Stimulated activated CD8-positive, alpha-beta memory T cell treated with anti-CD3 and anti-CD28 coated beads, Interleukin-15, amount 100 ng/mL, for 48 hours (primary cell): Measurements from ENCODE around the gene ZNF493.

Experiments
- DNase-seq, 2 donors: peaks; one replicate each; pipeline ENCODE4 v3.0.0-alpha.2; 2020; ENCODE audit warnings: low read depth in 2 of 2

Gene ZNF493

DNA sequence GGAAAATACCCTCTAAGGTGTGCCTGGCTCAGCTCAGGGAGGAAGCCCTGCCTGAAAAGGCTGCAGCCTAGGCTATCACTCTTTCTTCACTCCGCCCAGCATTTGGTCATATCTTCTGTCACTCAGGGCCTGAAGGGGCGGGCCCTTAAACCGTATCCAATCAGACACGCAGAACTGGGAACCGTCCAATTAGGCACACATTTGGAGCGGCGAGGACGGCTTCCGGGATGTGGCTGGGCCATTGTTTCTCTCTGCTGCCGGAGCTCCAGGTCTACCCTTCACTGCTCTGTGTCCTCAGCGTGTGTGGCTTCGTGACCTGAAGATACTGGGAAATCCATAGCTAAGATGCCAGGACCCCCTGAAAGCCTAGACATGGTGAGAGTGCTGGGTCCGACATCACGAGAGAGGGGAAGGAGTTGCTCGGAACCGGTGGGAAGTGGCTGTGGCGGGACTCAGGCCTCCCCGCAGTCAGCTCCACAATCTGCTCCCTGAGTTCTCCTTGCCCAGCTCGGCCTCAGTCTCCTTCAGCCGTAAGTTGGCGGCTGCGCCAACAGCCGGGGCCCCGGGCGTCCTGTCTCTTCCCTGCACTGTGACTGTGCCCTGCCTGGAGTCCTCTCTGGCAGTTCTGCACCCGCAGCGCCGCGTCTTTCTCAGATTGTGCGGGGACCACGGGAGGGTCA, at the start of gene ZNF493:
TSS of gene ZNF493 (plus strand) at position 241 of the 680 bp plus-strand sequence. CDS start at position 346, 105 bp downstream.
- DNase-seq = peak; percentile 81 to 84

DNA sequence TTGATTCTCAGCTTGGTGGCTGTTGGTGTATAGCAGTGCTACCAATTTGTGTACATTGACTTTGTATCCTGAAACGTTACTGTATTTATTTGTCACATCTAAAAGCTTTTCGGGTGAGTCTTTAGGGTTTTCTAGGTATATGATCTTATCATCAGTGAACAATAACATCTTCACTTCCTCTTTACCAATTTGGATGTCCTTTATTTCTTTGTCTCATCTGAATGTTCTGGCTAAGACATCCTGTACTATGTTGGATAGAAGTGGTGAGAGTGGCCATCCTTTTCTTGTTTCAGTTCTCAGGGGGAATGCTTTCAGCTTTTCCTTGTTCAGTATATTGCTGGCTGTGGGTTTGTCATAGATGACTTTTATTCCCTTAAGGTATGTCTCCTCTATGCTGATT, 44.1 kb upstream of the ZNF493 start:
- DNase-seq = no peak

DNA sequence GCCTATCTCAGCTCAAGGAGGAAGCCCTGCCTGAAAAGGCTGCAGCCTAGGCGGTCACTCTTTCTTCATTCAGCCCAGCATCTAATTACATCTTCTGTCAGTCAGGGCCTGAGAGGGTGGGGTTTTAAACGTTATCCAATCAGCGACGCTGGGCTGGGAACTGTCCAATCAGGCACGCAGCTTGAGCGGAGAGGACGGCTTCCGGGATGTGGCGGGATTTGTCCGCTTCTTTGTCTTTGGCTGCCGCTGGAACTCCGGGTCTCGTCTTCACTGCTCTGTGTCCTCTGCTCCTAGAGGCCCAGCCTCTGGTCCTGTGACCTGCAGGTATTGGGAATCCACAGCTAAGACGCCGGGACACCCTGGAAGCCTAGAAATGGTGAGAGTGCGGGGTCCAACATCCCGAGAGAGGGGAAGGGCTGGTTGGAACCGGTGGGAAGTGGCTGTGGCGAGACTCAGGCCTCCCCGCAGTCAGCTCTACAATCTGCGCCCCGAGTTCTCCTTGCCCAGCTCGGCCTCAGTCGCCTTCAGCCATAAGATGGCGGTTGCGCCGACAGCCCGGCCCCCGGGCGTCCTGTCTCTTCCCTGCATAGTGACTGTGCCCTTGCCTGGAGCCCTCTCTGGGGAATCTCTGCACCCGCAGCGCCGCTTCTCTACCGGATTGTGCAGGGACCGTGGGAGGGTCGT, 38.0 kb upstream of the ZNF493 start, which contains the start of gene ZNF738:
TSS of gene ZNF738 (plus strand) at position 233 of the 684 bp plus-strand sequence. CDS start at position 374, 141 bp downstream.
- peak; percentile 76 to 78 for DNase-seq

DNA sequence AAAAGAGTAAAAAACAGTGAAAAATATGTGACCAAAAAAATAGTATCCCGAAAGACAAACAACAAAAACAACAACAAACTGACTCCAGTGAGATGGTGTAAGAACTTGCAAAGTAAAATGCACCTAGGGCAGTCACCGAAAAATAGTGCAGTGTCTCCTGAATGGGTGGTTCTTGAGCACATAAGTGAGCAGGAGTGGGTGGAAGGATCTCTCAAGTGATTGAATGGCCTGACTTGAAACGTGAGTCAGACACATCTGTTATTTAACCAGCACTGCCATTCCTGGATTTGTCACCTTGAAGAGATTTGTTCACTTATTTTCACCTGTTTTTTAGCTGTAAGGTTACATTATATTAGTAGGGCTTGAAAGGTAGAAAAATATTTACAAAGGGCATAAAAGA, 34.6 kb upstream of the ZNF493 start:
- no peak for DNase-seq

DNA sequence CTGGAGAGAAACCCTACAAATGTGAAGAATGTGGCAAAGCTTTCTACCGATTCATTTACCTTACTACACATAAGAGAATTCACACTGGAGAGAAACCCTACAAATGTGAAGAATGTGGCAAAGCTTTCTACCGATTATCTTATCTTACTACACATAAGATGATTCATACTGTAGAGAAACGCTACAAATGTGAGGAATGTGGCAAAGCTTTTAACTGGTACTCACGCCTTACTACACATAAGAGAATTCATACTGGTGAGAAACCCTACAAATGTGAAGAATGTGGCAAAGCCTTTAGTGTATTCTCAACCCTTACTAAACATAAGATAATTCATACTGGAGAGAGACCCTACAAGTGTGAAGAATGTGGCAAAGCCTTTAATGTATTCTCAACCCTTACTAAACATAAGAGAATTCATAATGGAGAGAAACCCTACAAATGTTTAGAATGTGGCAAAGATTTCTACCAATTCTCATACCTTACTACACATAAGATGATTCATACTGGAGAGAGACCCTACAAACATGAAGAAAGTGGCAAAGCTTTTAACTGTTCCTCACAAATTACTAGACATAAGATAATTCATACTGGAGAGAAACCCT, 12.9 kb upstream of the ZNF493 start:
- DNase-seq = no peak

DNA sequence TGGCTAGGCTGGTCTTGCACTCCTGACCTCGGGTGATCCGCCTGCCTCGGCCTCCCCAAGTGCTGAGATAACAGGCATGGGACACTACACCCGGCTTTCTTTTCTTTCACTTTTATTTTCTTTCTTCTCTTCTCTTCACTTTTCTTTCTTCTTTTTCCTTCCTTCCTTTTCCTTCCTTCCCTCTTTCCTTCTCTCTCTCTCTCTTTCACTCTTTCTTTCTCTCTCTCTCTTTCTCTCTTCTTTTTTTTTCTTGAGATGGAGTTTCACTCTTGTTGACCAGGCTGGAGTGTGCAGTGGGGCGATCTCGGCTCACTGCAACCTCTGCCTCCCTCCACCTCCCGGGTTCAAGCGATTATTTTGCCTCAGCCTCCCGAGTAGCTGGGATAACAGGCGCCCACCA, 812 bp upstream of the ZNF493 start:
- no peak for DNase-seq

DNA sequence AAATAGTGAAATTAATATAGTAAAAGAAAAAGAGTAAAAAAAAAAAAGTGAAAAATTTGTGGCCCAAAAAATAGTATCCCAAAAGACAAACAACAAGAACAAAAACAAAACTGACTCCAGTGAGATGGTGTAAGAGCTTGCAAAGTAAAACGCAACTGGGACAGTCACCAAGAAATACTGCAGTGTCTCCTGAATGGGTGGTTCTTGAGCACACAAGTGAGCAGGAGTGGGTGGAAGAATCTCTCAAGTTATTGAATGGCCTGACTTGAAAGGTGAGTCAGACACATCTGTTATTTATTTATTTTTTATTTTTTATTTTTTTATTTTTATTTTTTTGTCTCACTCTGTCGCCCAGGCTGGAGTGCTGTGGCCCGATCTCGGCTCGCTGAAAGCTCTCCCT, 1.9 kb downstream of the ZNF493 start:
- no peak for DNase-seq

DNA sequence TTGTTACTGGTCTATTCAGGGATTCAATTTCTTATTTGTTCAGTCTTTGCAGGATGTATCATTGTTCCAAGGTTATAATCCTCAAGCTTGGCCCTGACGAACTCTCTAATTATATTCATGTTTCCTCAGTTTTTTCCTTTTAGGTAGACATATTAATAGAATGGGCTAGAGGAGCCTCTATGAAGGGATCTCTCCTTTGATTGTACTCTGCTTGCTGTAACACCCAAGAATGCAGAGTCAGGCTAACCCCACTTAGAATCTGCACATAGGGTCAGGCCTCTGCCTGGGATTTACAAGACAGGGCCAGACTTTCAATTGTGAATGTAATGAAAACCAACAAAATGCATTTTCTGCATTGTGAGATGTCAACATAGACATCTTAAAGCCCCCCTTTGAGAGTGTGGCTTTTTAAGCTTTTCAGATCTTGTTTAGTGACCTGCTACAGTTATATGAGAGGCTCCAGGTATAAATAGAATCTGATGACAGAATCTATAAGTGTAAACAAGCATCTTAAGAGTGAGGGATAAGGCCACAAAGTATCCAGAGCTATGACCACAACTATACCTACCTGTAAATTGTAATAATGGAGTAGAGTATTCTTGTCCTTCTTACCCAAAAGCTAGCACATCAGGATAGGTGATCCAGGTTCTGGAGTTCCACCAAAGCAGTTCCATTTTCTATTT, 5.5 kb downstream of the ZNF493 start:
- DNase-seq = no peak

DNA sequence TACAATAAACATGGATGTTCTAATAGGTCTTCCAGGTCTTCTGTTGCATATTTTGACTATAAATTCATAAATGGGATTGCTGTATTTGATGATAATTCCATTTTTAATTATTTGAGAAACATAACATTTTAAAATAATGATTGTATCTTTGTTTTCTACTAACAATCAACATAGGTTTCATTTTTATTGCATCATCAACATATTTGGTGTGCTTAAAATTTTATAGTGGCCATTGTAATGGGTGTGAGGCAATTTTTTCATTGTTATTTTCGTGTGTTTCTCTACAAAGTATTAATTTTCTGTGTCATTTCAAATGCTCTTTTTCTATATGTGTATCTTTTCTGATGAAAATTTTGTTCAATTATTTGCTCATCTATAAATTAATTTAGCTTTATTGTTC, 13.2 kb downstream of the ZNF493 start:
- no peak for DNase-seq

DNA sequence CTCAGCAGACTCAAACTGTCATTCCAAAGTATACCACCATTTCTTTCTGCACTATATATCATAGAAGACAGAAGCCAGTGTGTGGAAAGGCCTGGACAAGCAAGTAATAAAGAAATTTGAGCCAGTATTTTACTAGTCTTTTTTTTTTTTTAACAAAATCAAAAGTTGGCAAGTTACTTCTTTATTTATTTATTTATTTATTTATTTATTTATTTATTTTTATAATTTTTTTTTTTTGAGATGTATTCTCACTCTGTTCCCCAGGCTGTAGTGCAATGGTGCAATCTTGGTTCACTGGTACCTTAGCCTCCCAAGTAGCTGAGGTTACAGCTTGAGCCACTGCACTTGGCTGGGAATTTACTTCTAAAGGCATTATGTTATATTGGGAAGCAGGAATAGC, 25.3 kb downstream of the ZNF493 start:
- DNase-seq = no peak

DNA sequence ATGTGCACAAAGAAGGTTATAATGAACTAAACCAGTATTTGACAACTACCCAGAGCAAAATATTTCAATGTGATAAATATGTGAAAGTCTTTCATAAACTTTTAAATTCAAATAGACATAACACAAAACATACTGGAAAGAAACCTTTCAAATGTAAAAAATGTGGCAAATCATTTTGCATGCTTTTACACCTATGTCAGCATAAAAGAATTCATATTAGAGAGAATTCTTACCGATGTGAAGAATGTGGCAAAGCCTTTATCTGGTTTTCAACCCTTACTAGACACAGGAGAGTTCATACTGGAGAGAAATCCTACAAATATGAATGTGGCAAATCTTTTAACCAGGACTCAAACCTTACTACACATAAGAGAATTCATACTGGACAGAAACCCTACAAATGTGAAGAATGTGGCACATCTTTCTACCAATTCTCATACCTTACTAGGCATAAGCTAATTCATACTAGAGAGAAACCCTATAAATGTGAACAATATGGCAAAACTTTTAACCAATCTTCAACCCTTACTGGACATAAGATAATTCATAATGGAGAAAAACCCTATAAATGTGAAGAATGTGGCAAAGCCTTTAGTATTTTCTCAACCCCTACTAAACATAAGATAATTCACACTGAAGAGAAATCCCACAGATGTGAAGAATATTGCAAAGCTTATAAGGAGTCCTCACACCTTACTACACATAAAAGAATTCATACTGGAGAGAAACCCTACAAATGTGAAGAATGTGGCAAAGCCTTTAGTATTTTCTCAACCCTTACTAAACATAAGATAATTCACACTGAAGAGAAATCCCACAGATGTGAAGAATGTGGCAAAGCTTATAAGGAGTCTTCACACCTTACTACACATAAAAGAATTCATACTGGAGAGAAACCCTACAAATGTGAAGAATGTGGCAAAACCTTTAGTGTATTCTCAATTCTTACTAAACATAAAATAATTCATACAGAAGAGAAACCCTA, 26.4 kb downstream of the ZNF493 start:
- no peak for DNase-seq

DNA sequence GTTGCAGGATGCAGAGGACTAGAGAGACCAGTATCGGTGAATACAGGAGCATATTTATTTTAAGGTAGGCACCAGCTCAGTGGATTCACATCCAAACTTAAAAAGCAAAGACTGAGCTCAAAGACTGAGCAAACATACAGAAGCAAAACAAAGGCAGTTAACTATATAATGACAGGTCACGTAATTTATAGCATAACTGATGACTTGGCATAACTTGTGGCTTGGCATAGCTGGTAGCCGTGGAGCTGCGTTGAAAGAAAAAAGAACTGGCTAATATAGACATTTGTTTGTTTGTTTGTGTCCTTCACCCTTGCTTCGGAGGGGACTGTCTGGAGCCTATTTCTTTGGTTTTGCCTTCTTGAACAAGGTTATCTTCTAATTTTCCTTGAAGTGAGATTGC, 33.7 kb downstream of the ZNF493 start:
- no peak for DNase-seq

DNA sequence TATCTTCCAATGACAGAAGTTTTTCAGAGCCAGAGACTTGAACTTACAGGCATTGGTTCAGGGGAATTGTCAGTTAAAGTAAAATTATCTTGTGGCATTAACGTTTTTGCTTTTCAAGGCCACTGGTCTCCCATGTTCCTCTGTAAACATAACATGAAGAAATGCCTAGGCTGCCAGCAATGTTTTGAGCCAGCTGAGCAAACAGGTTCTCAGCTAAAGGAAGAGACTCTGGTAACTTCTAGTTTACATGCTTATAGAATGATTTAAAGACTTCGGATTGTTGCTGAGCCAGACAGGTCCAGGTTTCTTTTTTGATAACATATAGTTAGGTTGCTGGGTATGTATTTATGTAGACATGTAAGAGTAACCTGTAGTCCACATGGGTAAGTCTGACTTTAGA, 35.7 kb downstream of the ZNF493 start:
- DNase-seq = no peak

DNA sequence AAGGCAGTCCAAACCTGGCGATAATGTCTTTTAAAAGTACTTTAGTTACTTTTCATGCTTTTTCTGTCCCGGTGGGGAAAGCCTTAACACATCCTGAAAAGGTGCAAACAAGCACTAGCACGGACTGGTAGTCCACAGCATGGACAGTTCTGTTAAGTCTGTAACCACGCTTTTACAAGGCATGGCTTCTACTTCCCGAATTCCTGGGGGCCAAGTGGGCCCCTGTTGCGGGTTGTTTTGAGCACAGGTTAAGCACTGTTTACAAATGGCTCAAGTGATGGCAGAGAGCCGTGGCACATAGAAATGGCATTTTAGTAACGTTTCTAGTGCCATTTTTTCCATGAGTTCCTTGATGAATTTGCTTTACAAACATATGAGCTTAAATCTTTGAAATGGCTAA, 37.6 kb downstream of the ZNF493 start:
- DNase-seq = no peak

DNA sequence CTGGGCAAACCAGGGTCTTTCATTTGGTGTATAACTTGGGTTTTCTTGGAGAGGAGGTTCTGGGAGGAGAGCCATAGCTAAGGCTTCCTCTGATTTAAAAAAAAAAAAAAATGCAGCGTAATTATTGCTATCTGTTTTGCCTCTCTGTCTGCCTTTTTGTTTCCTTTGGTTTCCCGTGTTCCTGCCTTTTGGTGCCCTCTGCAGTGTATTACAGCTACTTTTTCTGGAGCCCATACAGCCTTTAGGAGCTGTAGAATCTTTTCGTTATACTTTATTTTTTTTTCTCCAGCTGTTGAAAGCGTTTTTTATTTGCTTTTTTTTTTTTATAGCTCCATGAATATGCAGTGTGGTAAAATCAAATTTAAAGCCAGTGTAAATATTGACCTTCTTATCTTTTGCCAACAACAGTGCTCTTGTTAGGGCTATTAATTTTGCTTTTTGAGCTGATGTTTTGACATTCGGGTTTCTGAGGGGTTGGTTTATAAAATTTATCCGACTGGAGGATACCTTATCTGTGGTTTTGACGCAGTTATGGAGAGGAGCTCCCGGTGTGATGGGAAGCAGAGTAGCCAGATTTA, 38.1 kb downstream of the ZNF493 start:
- DNase-seq = no peak

DNA sequence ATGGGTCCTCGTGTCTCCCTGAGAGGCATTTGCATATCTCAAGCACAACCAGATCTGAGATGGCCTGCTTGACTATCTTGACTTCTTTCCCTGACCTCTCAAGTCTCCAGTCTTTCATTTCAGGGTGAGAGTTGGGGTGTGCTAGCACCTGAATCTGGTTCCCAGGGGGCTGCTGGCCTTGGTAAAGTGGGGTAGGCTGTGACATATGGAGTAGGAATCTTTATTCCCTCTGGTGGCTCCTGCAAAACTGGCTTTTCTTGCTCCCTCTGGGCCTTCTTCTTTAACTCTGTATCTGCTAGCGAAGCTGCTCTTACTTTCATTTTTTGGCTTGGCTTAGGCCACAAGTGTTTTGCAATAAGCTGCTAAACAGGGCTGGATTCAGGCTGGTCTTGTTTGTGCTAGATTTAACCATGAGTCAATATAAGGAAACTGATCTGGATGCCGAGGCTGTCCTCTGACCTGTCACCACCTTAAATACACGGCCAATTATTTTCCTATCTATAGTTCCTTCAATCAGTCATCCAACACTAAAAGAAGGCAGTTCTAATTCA, 42.3 kb downstream of the ZNF493 start:
- DNase-seq = no peak

DNA sequence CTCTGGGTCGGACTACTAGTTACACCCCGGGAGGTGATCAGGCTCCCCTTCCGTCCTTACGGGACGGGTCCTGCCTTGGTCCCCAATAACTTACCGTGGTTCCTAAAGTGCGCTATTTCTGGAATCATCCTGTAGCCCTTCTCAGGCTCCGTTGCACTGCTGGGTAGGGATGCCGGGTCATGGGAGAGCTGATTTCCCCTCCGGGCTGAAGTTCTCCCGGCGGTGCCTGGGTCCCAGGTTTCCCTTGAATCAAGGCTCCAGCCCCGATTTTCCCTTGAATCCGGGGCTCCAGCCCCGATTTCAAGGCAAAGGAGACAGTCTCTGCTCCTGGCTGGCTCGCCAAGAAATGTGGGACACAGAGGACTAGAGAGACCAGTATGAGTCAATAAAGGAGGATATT, 43.4 kb downstream of the ZNF493 start:
- no peak for DNase-seq

DNA sequence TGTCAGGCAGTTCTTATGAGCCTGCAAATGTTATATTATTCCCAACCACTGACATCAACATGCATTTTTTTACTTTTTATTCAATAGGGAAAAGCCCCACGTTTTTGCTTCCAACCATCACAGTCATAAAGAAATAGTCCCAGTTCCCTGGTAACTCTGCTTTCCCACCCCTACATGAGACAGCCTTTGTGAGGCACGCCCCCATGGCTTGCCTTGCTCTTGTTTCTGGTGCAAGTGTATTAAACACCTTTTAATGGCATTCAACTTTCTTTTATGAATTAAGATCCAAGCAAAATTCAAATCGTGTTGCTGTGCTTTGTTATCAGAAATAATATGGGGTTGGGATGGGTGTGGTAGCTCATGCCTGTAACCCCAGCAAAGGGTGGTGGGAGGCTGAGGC, 54.3 kb downstream of the ZNF493 start:
- DNase-seq = no peak

DNA sequence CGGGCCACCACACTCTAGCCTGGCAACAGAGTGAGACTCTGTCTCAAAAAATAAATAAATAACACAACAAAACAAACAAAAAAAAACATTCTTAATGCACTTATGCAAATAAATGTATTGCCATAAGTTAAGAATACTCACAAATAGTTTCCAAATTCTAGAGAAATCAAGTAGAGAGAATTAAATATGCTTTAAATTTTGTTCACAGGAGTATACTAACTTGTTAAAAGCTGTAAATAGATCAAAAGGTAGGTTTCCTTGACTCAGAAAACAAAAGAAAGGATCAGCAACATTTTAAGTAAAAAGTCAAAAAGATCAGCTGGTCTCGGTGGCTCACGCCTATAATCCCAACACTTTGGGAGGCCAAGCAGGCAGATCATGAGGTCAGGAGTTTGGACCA, 58.0 kb downstream of the ZNF493 start:
- DNase-seq = no peak

DNA sequence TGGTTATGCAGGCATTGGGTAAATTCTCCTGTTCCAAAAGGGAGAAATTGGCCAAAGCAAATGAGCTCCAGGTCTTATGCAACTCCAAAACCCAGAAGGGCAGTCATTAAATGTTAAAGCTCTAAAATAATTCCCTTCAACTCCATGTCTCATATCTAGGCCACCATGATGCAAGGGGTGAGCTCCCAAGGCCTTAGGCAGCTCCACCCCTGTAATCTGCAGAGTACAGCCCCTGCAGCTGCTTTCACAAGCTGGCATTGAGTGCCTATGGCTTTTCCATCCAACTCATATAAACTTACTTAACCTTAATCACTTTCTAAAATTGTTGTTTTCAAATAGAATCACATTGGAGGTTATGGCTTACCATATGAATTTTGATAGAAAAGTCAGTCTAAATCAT, 63.8 kb downstream of the ZNF493 start:
- DNase-seq = no peak

DNA sequence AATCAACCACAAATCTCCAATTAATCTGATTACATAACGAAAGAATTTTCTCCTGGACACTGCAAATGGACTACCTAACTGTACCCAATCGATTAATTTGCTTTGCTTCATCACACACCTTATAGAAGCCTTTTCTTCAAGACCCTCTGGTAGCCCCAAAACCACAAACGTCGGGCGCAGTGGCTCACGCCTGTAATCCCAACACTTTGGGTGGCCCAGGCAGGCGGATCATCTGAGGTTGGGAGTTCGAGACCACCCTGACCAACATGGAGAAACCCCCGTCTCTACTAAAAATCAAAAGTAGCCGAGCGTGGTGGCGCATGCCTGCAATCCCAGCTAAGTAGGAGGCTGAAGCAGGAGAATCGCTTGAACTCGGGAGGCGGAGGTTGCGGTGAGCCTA, 65.6 kb downstream of the ZNF493 start:
- no peak for DNase-seq
